H9 (cell line): ENCODE results near the gene CFAP77. TPM values are rescaled to one million over a fixed set of nuclear protein-coding genes. Genes with fewer than 3 reads are reported as not detected.

Source experiments
- DNase-seq: peaks from one replicate; pipeline ENCODE4 v3.0.0-alpha.2; 2017
- H2AFZ ChIP-seq: one replicate; pipeline ENCODE4 v1.6.1; 2013; ENCODE audit warnings: mild to moderate bottlenecking, low read length, control low read depth, moderate library complexity
- H2AK5ac ChIP-seq: 2 replicates; pipeline ENCODE4 v1.6.1; 2013; ENCODE audit warnings: low read length, control low read depth, mixed read lengths; ENCODE audit not compliant: insufficient read length
- H2BK120ac ChIP-seq: one replicate; pipeline ENCODE4 v1.6.1; 2013; ENCODE audit warnings: low read depth, mild to moderate bottlenecking, low read length, control low read depth, inconsistent platforms; ENCODE audit not compliant: poor library complexity, severe bottlenecking
- H2BK12ac ChIP-seq: 2 replicates; pipeline ENCODE4 v1.6.1; 2013; ENCODE audit warnings: low read length, control low read depth, mixed read lengths, low read depth; ENCODE audit not compliant: insufficient read length
- H2BK15ac ChIP-seq: 2 replicates; pipeline ENCODE4 v1.6.1; 2013; ENCODE audit warnings: low read depth, low read length, control low read depth
- H2BK20ac ChIP-seq: one replicate; pipeline ENCODE4 v1.6.1; 2013; ENCODE audit warnings: low read depth, mild to moderate bottlenecking, low read length, control low read depth, inconsistent platforms; ENCODE audit not compliant: poor library complexity, severe bottlenecking
- H2BK5ac ChIP-seq: 2 replicates; pipeline ENCODE4 v1.6.1; 2013; ENCODE audit warnings: low read length, control low read depth, mixed read lengths; ENCODE audit not compliant: insufficient read length
- H3K14ac ChIP-seq: 2 replicates; pipeline ENCODE4 v1.6.1; 2013; ENCODE audit warnings: low read length, control low read depth; ENCODE audit not compliant: insufficient read depth
- H3K18ac ChIP-seq: 2 replicates; pipeline ENCODE4 v1.6.1; 2013; ENCODE audit warnings: low read depth, mild to moderate bottlenecking, mixed read lengths, low read length, control low read depth; ENCODE audit not compliant: insufficient read length
- H3K23ac ChIP-seq: 2 replicates; pipeline ENCODE4 v1.6.1; 2013; ENCODE audit warnings: low read length, control low read depth, mixed read lengths, low read depth; ENCODE audit not compliant: insufficient read length
- H3K23me2 ChIP-seq: 2 replicates; pipeline ENCODE4 v1.6.1; 2013; ENCODE audit warnings: low read depth, mild to moderate bottlenecking, mixed read lengths, low read length, control low read depth; ENCODE audit not compliant: insufficient read length, poor library complexity, severe bottlenecking
- H3K27ac ChIP-seq: 2 replicates; pipeline ENCODE4 v1.5.1; 2013; ENCODE audit warnings: low read length, control low read depth, mixed read lengths, low read depth; ENCODE audit not compliant: insufficient read length
- H3K27me3 ChIP-seq: 2 replicates; pipeline ENCODE4 v1.6.1; 2013; ENCODE audit warnings: low read length, control low read depth, inconsistent platforms; ENCODE audit not compliant: insufficient read depth
- H3K4ac ChIP-seq: 2 replicates; pipeline ENCODE4 v1.6.1; 2013; ENCODE audit warnings: low read depth, mild to moderate bottlenecking, control low read depth, inconsistent platforms, low read length, moderate library complexity
- H3K4me1 ChIP-seq: 2 replicates; pipeline ENCODE4 v1.6.1; 2013; ENCODE audit warnings: low read length, control low read depth, inconsistent platforms; ENCODE audit not compliant: insufficient read depth
- H3K4me2 ChIP-seq: 2 replicates; pipeline ENCODE4 v1.6.1; 2013; ENCODE audit warnings: low read length, control low read depth, mixed read lengths; ENCODE audit not compliant: insufficient read length, insufficient read depth
- H3K56ac ChIP-seq: 2 replicates; pipeline ENCODE4 v1.6.1; 2013; ENCODE audit warnings: low read depth, mild to moderate bottlenecking, mixed read lengths, low read length, control low read depth; ENCODE audit not compliant: insufficient read length
- H3K79me1 ChIP-seq: 2 replicates; pipeline ENCODE4 v1.6.1; 2013; ENCODE audit warnings: low read depth, mild to moderate bottlenecking, moderate library complexity, low read length, control low read depth, inconsistent platforms; ENCODE audit not compliant: insufficient read depth, poor library complexity, severe bottlenecking
- H3K79me2 ChIP-seq: 2 replicates; pipeline ENCODE4 v1.6.1; 2013; ENCODE audit warnings: low read length, control low read depth, inconsistent platforms; ENCODE audit not compliant: insufficient read depth
- H3K9ac ChIP-seq: 2 replicates; pipeline ENCODE4 v1.6.1; 2013; ENCODE audit warnings: low read length, control low read depth, mixed read lengths; ENCODE audit not compliant: insufficient read length; ENCODE audit errors: extremely low read depth
- H3K9me3 ChIP-seq: one replicate; pipeline ENCODE4 v1.6.1; 2013; ENCODE audit warnings: low read depth, low read length, inconsistent platforms; ENCODE audit not compliant: control insufficient read depth
- H3T11ph ChIP-seq: one replicate; pipeline ENCODE4 v1.6.1; 2013; ENCODE audit warnings: mild to moderate bottlenecking, low read length, control low read depth, inconsistent platforms
- H4K20me1 ChIP-seq: one replicate; pipeline ENCODE4 v1.6.1; 2013; ENCODE audit not compliant: control insufficient read depth, insufficient read length, insufficient read depth
- H4K5ac ChIP-seq: 2 replicates; pipeline ENCODE4 v1.6.1; 2013; ENCODE audit warnings: low read depth, mild to moderate bottlenecking, mixed read lengths, low read length, control low read depth; ENCODE audit not compliant: insufficient read length
- H4K8ac ChIP-seq: replicated peaks from 2 replicates; pipeline ENCODE4 v1.6.1; 2013; ENCODE audit warnings: low read length, control low read depth, mixed read lengths, low read depth; ENCODE audit not compliant: insufficient read length
- H4K91ac ChIP-seq: 2 replicates; pipeline ENCODE4 v1.6.1; 2013; ENCODE audit warnings: low read depth, mild to moderate bottlenecking, moderate library complexity, mixed read lengths, low read length, control low read depth; ENCODE audit not compliant: insufficient read length
- H3K27ac Mint-ChIP-seq, 3 experiments: 2 replicates in 2 of 3; 3 replicates in 1 of 3; pipeline ENCODE4 v1.8.0; 2020 to 2021; ENCODE audit warnings: mixed read lengths in 3 of 3, mild to moderate bottlenecking in 1 of 3, moderate library complexity in 1 of 3
- H3K27me3 Mint-ChIP-seq: 2 replicates; pipeline ENCODE4 v1.8.0; 2021; ENCODE audit warnings: low read depth, mild to moderate bottlenecking, moderate library complexity, mixed read lengths
- H3K36me3 Mint-ChIP-seq, 3 experiments: 2 replicates in 2 of 3; 3 replicates in 1 of 3; pipeline ENCODE4 v1.8.0; 2020 to 2021; ENCODE audit warnings: low read depth in 3 of 3, mixed read lengths in 3 of 3; ENCODE audit not compliant: insufficient read depth in 1 of 3
- H3K4me1 Mint-ChIP-seq, 2 experiments: 2 replicates each; pipeline ENCODE4 v1.8.0; 2020; ENCODE audit warnings: mixed read lengths in 2 of 2
- H3K4me3 Mint-ChIP-seq, 2 experiments: 2 replicates in 1 of 2; 3 replicates in 1 of 2; pipeline ENCODE4 v1.8.0; 2020 to 2021; ENCODE audit warnings: mild to moderate bottlenecking in 2 of 2, mixed read lengths in 2 of 2, moderate library complexity in 1 of 2
- H3K9me3 Mint-ChIP-seq, 2 experiments: 2 replicates in 1 of 2; 3 replicates in 1 of 2; pipeline ENCODE4 v1.8.0; 2020; ENCODE audit warnings: mild to moderate bottlenecking in 2 of 2, mixed read lengths in 2 of 2, moderate library complexity in 1 of 2
- WGBS: extraction: QIAGEN DNeasy Blood & Tissue Kit; methylation state at CpG from one replicate; pipeline ENCODE4 v1.1.7; 2013; ENCODE audit warnings: missing lambda C conversion rate, low lambda C conversion rate, mixed read lengths; ENCODE audit not compliant: insufficient read length; ENCODE audit errors: extremely low coverage; 5-methylcytosine and 5-hydroxymethylcytosine counted together
- total RNA-seq: library from RNA; stranded (reverse); gene quantifications from 2 replicates; pipeline ENCODE4 v1.2.1, GENCODE V29; 2021
- TF ChIP-seq, protein P1 (sequence below): fragments of 200-600 bp; sonication (generic); conservative IDR thresholded peaks from 3 replicates; pipeline ENCODE4 v1.8.0; 2021; ENCODE audit warnings: antibody characterized with exemption, mild to moderate bottlenecking

Gene CFAP77
- total RNA-seq, 1 experiment from 2014 or later, result 0.72 TPM

DNA sequence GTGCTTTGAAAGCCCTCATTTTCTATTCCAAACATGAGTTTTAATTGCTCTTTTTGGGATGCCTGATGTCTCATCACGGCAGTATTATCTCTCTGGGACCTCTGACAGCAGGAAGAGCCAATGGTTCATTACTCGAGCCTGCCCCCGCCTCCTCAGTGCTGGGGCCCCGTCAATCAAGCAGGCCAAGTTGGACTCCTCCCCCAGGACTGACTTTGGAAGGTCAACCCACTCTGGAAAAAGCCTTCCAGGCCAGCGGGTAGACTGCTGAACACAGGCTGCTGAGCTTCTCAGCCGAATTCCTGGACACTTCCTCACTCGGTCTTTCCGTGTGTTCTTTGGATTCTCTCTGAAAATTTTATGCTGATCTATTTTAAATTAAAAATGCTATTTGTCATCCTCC is 162.9 kb downstream of the CFAP77 start:
- Histone ChIP-seq H2AK5ac (no peak overlapping the region), H2BK120ac (no peak overlapping the region), H3K18ac (no peak overlapping the region), H3K14ac (no peak overlapping the region), H3K27ac (no peak overlapping the region), H3K56ac (no peak overlapping the region), H3K4me1 (no peaks in the 10 kb centered on the region), H3T11ph (no peak overlapping the region), H2BK20ac (no peak overlapping the region), H3K27me3 (peaks cover 26% of the 10 kb centered on the region), H3K79me1 (no peaks in the 10 kb centered on the region), H3K9ac (no peak overlapping the region), H3K79me2 (no peaks in the 10 kb centered on the region), H4K5ac (no peak overlapping the region), H3K9me3 (no peaks in the 10 kb centered on the region), H3K4me2 (no peak overlapping the region), H2BK12ac (no peak overlapping the region), H3K23me2 (no peaks in the 10 kb centered on the region), H3K23ac (no peak overlapping the region), H3K4ac (no peak overlapping the region), H2AFZ (no peak overlapping the region), H4K8ac (no peak overlapping the region), H4K91ac (no peak overlapping the region), H4K20me1 (no peaks in the 10 kb centered on the region), H2BK5ac (no peak overlapping the region), H2BK15ac (no peak overlapping the region)
- no peaks in the 10 kb centered on the region for H3K36me3 Mint-ChIP-seq
- DNase-seq, result peak; percentile 62
- H3K27ac Mint-ChIP-seq, result no peak overlapping the region
- peaks cover 37% of the 10 kb centered on the region for H3K27me3 Mint-ChIP-seq
- no peak overlapping the region for H3K4me3 Mint-ChIP-seq
- TF ChIP-seq, protein P1, sequence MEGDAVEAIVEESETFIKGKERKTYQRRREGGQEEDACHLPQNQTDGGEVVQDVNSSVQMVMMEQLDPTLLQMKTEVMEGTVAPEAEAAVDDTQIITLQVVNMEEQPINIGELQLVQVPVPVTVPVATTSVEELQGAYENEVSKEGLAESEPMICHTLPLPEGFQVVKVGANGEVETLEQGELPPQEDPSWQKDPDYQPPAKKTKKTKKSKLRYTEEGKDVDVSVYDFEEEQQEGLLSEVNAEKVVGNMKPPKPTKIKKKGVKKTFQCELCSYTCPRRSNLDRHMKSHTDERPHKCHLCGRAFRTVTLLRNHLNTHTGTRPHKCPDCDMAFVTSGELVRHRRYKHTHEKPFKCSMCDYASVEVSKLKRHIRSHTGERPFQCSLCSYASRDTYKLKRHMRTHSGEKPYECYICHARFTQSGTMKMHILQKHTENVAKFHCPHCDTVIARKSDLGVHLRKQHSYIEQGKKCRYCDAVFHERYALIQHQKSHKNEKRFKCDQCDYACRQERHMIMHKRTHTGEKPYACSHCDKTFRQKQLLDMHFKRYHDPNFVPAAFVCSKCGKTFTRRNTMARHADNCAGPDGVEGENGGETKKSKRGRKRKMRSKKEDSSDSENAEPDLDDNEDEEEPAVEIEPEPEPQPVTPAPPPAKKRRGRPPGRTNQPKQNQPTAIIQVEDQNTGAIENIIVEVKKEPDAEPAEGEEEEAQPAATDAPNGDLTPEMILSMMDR, result no peak
- no CpG with 5 or more reads among the region's 8 CpGs for WGBS
- H3K9me3 Mint-ChIP-seq, result no peaks in the 10 kb centered on the region; a peak in 2 of 5 replicates
- H3K4me1 Mint-ChIP-seq, result peaks cover 7 to 14% of the 10 kb centered on the region in 2 experiments
